Activated CD8-positive, alpha-beta T cell treated with anti-CD3 and anti-CD28 coated beads, Interleukin-2, amount 10 ng/mL, durations not matched to agents 7 days and 5 days (primary cell): ENCODE data around the gene PTPN18. TPM values are rescaled to one million over a fixed set of nuclear protein-coding genes. Genes with fewer than 3 reads are reported as not detected.

ENCODE experiments used
- ATAC-seq: fragments of 150-1000 bp; cut with Tn5 transposase; one replicate; pipeline ENCODE4 v1.10.0; 2021; ENCODE audit warnings: moderate library complexity
- CTCF ChIA-PET: fragments of 350-600 bp; sonication (Branson Sonifier 250); formaldehyde crosslinking; loops from one replicate; lab custom pipeline; 2021; ENCODE audit warnings: antibody characterized with exemption; lab: Charles Lee
- POLR2A ChIA-PET: fragments of 350-600 bp; sonication (Branson Sonifier 250); formaldehyde crosslinking; loops from one replicate; lab custom pipeline; 2021; ENCODE audit warnings: antibody characterized with exemption; lab: Charles Lee
- DNase-seq: peaks from one replicate; pipeline ENCODE4 v3.0.0-alpha.2; 2020
- H3K27ac Mint-ChIP-seq: one replicate; pipeline ENCODE4 v1.8.0; 2021; ENCODE audit warnings: mild to moderate bottlenecking, mixed read lengths
- H3K27me3 Mint-ChIP-seq: one replicate; pipeline ENCODE4 v1.8.0; 2021; ENCODE audit warnings: low read depth, mixed read lengths
- H3K36me3 Mint-ChIP-seq: one replicate; pipeline ENCODE4 v1.8.0; 2021; ENCODE audit warnings: low read depth, mixed read lengths
- H3K4me1 Mint-ChIP-seq: one replicate; pipeline ENCODE4 v1.8.0; 2021; ENCODE audit warnings: low read depth, mixed read lengths
- H3K4me3 Mint-ChIP-seq: one replicate; pipeline ENCODE4 v1.8.0; 2021; ENCODE audit warnings: mild to moderate bottlenecking, mixed read lengths
- H3K9me3 Mint-ChIP-seq: one replicate; pipeline ENCODE4 v1.8.0; 2022; ENCODE audit warnings: mixed read lengths; ENCODE audit not compliant: insufficient read depth
- total RNA-seq, 2 experiments: library from RNA; stranded (reverse); gene quantifications; one replicate each; pipeline ENCODE4 v1.2.3, GENCODE V29; 2021

The PTPN18 gene
- total RNA-seq, 2 experiments from 2014 or later, result 67.0 to 71.9 TPM

DNA sequence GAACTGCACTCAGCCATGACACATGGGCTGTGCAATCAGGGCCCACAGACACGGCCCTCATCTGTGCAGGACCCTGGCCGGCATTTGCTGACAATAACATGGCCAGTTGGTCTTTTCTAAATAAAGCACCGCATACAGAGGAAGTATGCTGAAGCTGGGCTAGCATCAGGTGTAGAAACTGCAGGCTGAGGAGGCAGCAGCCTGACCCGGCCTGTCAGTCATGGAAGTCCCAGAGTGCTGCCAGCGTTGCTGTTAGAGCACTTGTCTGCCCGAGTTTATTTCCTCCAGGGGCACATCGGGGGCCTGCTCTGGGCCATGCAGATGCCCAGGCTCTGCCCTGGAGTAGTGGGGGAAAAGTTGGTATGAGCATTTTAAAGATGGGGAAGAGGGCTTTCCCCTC is 4.1 kb upstream of the PTPN18 start:
- Mint-ChIP-seq H3K36me3 (peaks cover 21% of the 10 kb centered on the region), H3K27me3 (peaks cover 3% of the 10 kb centered on the region), H3K4me1 (peaks cover 16% of the 10 kb centered on the region), H3K4me3 (no peak overlapping the region), H3K27ac (no peak overlapping the region), H3K9me3 (no peaks in the 10 kb centered on the region)
- ChIA-PET CTCF (interaction anchor here (1.3 kb wide), 1 partner anchor 9 kb away, joined by 3 read pairs; the partner anchor contains the start of gene IMP4), POLR2A (interaction anchor here (0.7 to 4.7 kb wide), 2 partner anchors 8 to 15 kb away, joined by 3 to 31 read pairs; partner anchors contain the start of gene IMP4)
- ATAC-seq (no peak), DNase-seq (no peak)

DNA sequence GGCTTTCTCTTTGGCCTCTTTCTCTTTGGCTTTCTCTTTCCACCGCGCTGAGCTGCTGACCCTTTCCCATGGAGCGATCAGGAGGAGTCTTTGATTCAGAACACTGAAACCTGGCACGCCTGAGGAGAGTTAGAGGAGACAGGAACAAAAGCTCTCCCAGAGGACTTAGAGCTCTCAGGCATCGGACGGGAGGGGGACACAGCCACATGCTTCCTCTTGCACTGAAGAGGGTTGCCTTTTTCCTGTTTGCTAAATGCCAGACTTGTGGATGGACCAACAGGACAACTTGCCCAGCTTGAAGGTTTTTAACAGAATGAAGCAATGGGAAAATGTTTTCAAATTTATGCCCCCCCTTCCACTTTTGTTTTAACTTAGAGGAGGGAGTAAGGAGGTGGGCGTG is 3.6 kb upstream of the PTPN18 start:
- DNase-seq (no peak), ATAC-seq (no peak)
- ChIA-PET POLR2A (interaction anchor here (0.7 to 4.7 kb wide), 2 partner anchors 9 to 14 kb away, joined by 3 to 31 read pairs; partner anchors contain the start of gene IMP4), CTCF (interaction anchor here (1.3 kb wide), 1 partner anchor 9 kb away, joined by 3 read pairs; the partner anchor contains the start of gene IMP4)
- H3K4me3 Mint-ChIP-seq, result no peak overlapping the region
- H3K36me3 Mint-ChIP-seq, result peaks cover 16% of the 10 kb centered on the region
- H3K9me3 Mint-ChIP-seq, result no peaks in the 10 kb centered on the region
- peaks cover 4% of the 10 kb centered on the region for H3K27me3 Mint-ChIP-seq
- no peak overlapping the region for H3K27ac Mint-ChIP-seq
- peaks cover 17% of the 10 kb centered on the region for H3K4me1 Mint-ChIP-seq

DNA sequence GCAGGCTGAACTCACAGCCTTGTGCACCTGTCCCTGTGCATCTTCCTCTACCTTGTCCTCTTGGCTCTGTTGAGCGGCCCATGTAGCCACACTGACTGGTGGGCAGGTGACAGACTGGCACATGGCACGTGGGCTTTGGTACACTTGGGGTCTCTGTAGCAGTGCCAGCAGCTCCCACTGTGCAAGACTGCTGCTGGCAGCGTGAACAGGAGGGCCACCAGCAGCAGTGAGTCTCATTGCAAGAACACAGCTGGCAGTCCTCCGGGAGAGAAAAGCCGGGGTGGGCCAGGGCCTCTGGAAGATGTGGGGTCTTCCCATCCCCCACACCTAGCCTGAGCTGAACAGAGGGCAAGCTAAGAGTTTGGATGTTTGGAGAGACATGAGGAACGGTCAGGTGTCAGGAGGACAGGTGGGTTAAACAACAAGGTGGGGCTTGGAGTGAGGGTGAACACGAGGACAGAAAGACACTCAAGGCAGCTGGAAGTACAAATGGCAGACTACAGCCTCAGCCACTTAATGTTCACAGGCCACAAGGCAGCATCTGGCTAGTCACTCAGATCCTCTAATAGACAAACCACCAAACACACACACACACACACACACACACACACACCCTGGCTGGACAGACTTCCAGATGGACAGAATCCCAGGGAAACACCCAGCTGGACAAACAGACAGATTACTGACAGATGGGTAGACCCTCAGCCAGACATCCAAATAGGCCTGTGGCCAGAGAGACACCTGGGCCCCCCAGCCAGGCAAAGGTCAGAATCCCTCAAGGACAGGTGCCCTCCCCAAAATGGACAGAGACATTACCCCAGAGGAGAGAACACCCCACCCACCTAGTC is 2.3 kb upstream of the PTPN18 start:
- ATAC-seq (no peak), DNase-seq (peak; percentile 19)
- ChIA-PET CTCF (interaction anchor here (4.7 kb wide), 1 partner anchor 11 kb away, joined by 13 read pairs; the partner anchor contains the start of gene IMP4), POLR2A (interaction anchor here (4.7 kb wide), 1 partner anchor 10 kb away, joined by 31 read pairs; the partner anchor contains the start of gene IMP4)
- Mint-ChIP-seq H3K27me3 (peaks cover 4% of the 10 kb centered on the region), H3K4me3 (no peak overlapping the region), H3K36me3 (peaks cover 4% of the 10 kb centered on the region), H3K27ac (peak overlapping the region; percentile 16), H3K9me3 (no peaks in the 10 kb centered on the region), H3K4me1 (peaks cover 17% of the 10 kb centered on the region)

DNA sequence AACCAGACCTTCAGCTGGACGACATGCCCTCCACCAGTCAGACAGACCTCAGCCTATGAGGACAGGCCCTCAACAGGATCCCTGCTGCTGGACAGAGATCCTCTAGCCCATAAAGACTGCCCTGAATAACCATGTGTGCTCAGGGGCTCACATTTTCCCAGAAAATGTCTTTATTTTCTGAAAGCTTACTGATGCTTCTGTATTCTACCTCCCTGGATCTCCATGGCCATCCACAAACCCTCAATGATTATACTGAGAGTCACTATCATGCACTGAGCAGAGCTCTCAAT is 1.8 kb upstream of the PTPN18 start:
- POLR2A ChIA-PET, result interaction anchor here (4.7 kb wide), 1 partner anchor 11 kb away, joined by 31 read pairs; the partner anchor contains the start of gene IMP4
- no peaks in the 10 kb centered on the region for H3K9me3 Mint-ChIP-seq
- H3K36me3 Mint-ChIP-seq, result peaks cover 2% of the 10 kb centered on the region

DNA sequence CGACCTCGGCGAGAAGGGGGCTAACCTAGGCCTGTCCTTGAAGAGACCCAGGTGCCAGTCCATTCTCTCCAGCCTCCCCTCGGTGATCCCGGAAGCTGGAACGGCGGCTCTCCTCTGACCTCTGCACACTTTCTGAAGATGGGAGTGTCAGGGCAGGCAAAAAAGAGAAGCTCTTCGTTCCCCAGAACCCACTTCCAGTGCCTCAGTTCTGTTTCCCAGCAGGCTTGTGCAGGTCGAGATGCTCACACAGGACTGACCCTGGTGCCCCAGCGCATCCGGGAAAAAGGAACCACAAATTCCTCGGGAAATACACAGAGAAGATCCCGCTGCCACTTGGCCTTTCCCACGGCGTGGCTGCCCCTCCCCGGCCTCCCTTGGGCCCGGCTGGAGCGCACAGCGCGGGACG is 681 bp upstream of the PTPN18 start:
- ATAC-seq (no peak), DNase-seq (no peak)
- POLR2A ChIA-PET, result interaction anchor here (4.7 kb wide), 1 partner anchor 12 kb away, joined by 31 read pairs; the partner anchor contains the start of gene IMP4
- Mint-ChIP-seq H3K4me1 (peaks cover 17% of the 10 kb centered on the region), H3K4me3 (peak overlapping the region; percentile 71), H3K27me3 (peaks cover 4% of the 10 kb centered on the region), H3K9me3 (no peaks in the 10 kb centered on the region), H3K27ac (no peak overlapping the region), H3K36me3 (no peaks in the 10 kb centered on the region)
- CTCF ChIA-PET, result interaction anchor here (1.3 to 4.7 kb wide), 6 partner anchors 8 to 23 kb away, joined by 3 to 13 read pairs (median 6); partner anchors contain the start of gene IMP4

More for the DNA sequence above, 1.8 kb upstream of the PTPN18 start:
- Mint-ChIP-seq H3K27me3 (peaks cover 4% of the 10 kb centered on the region), H3K27ac (no peak overlapping the region), H3K4me1 (peaks cover 17% of the 10 kb centered on the region), H3K4me3 (no peak overlapping the region)
- no peak for DNase-seq
- CTCF ChIA-PET, result interaction anchor here (1.9 to 4.7 kb wide), 2 partner anchors 11 to 19 kb away, joined by 7 to 13 read pairs; partner anchors contain the start of gene IMP4
- no peak for ATAC-seq

DNA sequence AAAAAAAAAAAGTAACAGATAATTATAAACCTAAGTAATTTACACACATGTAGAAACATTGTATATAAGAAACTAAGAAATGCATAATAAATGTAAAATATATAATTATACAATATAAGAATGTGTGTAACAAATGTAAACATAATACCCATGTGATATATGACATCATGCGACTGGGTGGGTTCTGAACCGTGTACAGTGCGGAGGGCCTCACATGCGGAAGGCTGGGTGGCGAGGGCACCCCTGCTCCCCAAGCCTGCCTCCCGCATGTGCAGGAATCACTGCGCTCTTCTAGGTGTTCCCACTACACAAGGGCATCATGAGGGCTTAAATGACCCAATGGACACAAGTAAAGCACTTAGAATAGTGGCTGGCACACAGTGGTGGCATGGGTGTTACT is 2.0 kb downstream of the PTPN18 start:
- Mint-ChIP-seq H3K4me3 (no peak overlapping the region), H3K36me3 (no peaks in the 10 kb centered on the region), H3K27me3 (peaks cover 9% of the 10 kb centered on the region), H3K4me1 (peaks cover 15% of the 10 kb centered on the region), H3K27ac (no peak overlapping the region), H3K9me3 (no peaks in the 10 kb centered on the region)
- ChIA-PET CTCF (no interaction called here), POLR2A (no interaction called here)
- no peak for ATAC-seq
- DNase-seq, result peak; percentile 18

DNA sequence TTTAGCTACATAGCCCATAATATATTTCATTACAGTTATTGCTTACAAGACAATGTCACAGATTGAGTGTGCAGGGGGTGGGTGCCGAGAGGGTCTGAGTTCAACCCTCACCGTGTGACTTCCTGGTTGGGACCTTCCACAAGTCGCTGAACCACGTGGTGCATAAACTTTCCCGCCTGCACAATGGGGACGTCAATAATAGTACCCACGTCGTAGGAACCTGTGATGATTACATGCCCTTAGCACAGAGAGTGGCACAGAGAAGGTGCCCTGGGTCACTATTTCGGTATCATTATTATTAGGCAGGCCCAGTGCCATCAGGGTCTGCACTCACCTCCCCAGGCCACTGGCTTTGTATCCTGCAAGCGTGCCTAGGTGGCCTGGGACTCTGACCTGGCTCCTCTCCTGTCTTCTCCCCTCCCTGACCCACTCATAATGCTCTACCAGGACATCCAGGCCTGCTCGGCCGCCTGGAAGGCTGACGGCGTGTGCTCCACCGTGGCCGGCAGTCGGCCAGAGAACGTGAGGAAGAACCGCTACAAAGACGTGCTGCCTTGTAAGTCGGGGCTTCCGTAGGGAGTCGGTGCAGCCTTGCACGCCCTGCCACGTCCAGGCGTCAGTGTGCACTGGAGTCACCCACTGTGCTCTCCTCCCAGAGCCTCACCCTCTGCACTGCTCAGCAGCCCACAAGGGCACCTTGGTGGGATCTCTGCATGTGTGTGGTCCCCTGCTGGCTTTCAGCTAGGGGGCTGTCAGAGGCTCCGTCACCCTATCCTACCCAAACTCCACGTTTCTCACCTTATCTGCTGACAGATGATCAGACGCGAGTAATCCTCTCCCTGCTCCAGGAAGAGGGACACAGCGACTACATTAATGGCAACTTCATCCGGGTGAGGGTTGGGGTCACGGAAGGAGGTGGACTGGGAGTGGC is 2.8 kb downstream of the PTPN18 start:
- Mint-ChIP-seq H3K4me3 (no peak overlapping the region), H3K36me3 (no peaks in the 10 kb centered on the region), H3K27ac (no peak overlapping the region), H3K27me3 (peaks cover 9% of the 10 kb centered on the region), H3K4me1 (peaks cover 15% of the 10 kb centered on the region), H3K9me3 (no peaks in the 10 kb centered on the region)
- DNase-seq (no peak), ATAC-seq (no peak)
- ChIA-PET CTCF (no interaction called here), POLR2A (no interaction called here)

DNA sequence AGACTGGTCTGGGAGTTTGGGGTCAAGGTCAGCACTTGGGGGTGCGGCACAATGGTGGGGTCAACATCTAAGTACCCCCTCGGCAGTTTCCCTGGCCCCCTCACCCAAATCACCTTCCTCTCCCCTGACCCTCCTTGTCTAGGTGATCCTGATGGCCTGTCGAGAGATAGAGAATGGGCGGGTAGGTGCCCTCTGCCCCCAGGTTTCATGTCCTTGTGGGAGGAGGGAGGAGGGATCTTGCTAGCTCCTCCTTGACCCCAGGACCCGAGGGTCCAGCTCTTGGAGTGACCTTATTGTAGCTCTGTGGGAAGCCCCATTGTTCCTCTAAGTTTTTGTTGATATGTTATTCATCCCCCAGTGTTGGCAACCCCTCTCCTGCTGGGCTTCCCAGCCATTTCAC is 3.6 kb downstream of the PTPN18 start:
- Mint-ChIP-seq H3K27ac (no peak overlapping the region), H3K9me3 (no peaks in the 10 kb centered on the region), H3K4me3 (no peak overlapping the region), H3K4me1 (peaks cover 12% of the 10 kb centered on the region), H3K27me3 (peaks cover 9% of the 10 kb centered on the region), H3K36me3 (no peaks in the 10 kb centered on the region)
- POLR2A ChIA-PET, result no interaction called here
- no peak for ATAC-seq
- DNase-seq, result no peak
- CTCF ChIA-PET, result no interaction called here

DNA sequence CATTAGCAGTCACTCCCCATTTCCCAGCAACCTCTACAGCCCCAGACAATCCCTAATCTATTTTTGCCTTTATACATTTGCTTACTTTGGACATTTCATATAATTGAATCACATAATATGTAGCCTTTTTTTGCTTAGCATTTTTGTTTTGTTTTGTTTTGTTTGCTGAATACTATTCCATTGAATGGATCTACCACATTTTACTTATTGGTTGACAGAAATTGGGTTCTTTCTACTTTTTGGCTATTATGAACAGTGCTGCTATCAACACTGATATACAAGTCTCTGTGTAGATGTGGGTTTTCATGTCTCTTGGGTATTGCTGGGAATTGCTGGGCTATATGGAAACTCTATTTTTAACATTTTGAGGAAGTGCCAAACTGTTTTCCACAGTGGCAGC is 7.6 kb downstream of the PTPN18 start:
- H3K4me3 Mint-ChIP-seq, result no peak overlapping the region
- DNase-seq, result no peak
- H3K4me1 Mint-ChIP-seq, result no peaks in the 10 kb centered on the region
- no peaks in the 10 kb centered on the region for H3K9me3 Mint-ChIP-seq
- H3K36me3 Mint-ChIP-seq, result no peaks in the 10 kb centered on the region
- H3K27ac Mint-ChIP-seq, result no peak overlapping the region
- ATAC-seq, result no peak
- CTCF ChIA-PET, result no interaction called here
- POLR2A ChIA-PET, result no interaction called here
- peaks cover 25% of the 10 kb centered on the region for H3K27me3 Mint-ChIP-seq

DNA sequence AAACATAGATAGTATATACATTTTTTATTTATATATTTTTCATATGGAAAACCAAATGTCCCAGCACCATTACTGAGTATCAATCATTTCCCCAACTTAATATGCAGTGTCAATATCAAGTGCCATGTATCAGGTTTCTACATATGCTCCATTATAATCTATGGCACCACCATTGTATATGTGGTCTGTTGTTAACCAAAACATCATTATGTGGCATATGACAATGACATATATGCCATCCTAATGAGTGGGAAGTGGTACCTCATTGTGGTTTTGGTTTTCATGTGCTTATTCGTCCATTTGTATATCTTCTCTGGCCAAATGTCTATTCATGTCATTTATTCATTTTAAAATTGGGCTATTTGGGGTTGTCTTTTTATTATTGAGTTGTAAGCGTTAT is 9.2 kb downstream of the PTPN18 start:
- H3K36me3 Mint-ChIP-seq, result no peaks in the 10 kb centered on the region
- peaks cover 9% of the 10 kb centered on the region for H3K4me1 Mint-ChIP-seq
- H3K27ac Mint-ChIP-seq, result no peak overlapping the region
- CTCF ChIA-PET, result no interaction called here
- H3K9me3 Mint-ChIP-seq, result no peaks in the 10 kb centered on the region
- ATAC-seq, result no peak
- H3K27me3 Mint-ChIP-seq, result peaks cover 30% of the 10 kb centered on the region
- POLR2A ChIA-PET, result no interaction called here
- H3K4me3 Mint-ChIP-seq, result no peak overlapping the region
- no peak for DNase-seq

DNA sequence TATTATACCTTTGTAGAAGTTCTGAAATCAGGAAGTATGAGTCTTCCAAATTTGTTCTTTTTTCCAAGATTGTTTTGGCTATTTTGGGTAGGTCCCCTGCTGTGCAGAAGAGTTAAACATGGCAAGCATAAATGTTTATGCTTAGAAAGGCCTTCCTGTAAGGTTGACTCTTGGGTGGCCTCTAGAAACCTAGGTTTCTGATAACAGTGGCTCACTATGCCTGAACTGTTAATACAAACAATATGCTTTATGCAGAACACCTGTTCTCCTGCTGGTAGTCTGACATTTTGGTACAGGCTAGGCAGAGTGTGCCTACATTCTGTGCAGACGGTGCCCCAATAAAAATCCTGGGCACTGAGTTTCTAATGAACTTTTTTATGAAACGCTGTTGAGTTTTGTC is 10.1 kb downstream of the PTPN18 start:
- ChIA-PET CTCF (no interaction called here), POLR2A (no interaction called here)
- ATAC-seq, result no peak
- Mint-ChIP-seq H3K4me3 (no peak overlapping the region), H3K27ac (no peak overlapping the region), H3K27me3 (peaks cover 27% of the 10 kb centered on the region), H3K9me3 (no peaks in the 10 kb centered on the region), H3K36me3 (peaks cover 3% of the 10 kb centered on the region), H3K4me1 (peaks cover 17% of the 10 kb centered on the region)
- DNase-seq, result no peak
